HK-2 (cell line): ENCODE data around the gene KHDC3L.

Experiments used
- DNase-seq: peaks from one replicate; pipeline ENCODE4 v3.0.0-alpha.2; 2018; ENCODE audit not compliant: unreplicated experiment

Gene KHDC3L, protein sequence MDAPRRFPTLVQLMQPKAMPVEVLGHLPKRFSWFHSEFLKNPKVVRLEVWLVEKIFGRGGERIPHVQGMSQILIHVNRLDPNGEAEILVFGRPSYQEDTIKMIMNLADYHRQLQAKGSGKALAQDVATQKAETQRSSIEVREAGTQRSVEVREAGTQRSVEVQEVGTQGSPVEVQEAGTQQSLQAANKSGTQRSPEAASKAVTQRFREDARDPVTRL

DNA sequence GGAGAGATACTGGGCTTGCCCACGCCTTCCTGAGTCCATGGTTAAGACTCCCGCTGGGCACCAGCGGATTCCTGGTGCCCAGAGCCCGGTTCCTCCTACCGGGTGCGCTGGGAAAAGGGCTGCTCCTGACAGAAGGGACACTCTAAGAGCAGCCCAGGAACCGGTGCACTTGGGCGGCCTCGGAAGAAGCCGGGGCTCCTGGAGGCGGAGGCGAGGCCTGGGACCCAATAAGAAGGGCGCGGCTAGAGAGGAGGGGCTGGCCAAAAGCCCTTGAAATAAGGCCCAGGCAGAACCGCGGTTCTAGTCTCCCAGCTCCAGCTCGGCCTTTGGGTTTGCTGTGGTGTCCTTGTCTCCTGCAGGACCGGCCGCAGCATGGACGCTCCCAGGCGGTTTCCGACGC lies at the start of gene KHDC3L:
KHDC3L (plus strand) TSS at position 301 of the 400 bp plus-strand sequence; CDS start at position 373, 72 bp downstream.
- DNase-seq: no peak

DNA sequence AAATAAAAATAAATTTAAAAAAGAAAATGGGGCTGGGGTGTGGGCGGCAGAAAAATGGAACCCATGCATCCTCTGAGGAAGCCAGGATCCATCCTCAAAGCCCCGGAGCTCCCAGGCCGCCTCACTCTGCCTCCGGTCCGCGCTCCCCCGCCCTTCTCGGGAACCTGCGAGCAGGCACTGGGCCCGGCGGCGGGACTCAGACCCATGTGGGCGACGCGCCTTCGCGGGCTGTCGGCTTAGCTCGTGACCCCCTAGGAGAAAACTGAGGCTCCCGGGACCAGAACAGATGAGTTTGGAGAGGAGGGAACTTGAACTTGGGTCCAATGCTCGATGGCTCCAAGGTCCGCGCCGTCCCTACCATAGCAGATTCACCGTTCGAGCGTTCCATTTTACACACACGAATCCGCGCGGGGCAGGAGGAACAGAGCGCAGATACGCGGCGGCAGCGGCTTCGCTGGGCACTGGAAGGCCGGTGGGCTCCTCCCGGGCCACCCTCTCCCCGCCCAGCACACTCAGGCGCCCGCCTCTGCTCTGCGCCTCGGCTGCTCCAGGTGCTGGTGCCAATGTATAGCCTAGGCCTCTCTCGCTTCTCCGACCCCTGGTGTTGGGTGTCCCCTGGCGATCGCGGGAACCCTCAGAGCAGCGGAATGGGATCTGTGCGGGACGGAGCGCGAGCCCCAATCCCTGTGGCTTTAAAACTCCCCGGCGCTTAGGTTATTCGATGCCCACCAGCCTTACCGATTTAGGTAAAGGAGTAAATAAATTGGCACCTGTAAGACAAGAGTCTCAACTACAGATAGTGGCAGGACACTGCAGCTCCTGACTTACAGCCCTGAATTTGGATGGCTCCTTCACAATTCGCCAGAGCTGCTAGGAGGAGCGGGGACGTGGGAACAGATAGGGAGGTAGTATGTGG lies 47.6 kb upstream of the KHDC3L start:
- DNase-seq: no peak

DNA sequence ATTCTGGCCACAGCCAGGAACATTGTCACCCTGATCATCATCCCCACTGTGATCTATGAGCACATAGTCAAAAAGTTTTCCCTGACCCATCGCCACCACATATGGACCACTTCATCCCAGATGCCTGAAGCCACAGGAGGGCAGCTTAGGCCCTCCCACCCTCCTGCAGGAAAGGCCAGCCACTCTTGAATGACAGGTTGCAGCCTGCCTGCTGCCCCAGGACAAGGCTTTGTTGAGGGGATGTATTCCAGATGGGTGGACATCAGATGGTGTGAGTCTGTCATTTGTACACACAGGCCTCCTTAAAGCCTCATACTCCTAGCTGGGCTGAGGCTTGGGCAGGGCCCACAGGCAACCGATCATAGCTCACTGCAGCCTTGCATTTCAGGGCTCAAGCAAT lies 39.1 kb upstream of the KHDC3L start:
- DNase-seq: no peak

DNA sequence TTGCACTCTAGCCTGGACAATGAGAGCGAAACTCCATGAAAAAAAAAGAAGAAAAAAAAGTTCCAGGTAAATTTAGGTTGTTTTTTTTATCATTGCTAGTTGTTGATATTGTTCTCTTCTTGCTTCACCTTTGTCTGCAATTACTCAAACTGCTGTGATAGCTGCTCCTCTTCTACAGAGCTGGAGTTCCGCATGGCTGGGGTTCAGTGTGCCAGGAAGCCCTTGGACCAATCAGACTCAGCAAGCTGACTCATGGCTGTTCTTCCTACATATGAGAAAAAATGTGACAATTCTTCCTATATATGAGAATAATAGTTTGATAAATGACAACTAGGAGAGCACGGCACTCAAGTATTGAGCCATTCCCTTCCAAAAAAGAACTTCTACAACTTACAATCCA lies 36.8 kb upstream of the KHDC3L start:
- DNase-seq: peak; percentile 46

DNA sequence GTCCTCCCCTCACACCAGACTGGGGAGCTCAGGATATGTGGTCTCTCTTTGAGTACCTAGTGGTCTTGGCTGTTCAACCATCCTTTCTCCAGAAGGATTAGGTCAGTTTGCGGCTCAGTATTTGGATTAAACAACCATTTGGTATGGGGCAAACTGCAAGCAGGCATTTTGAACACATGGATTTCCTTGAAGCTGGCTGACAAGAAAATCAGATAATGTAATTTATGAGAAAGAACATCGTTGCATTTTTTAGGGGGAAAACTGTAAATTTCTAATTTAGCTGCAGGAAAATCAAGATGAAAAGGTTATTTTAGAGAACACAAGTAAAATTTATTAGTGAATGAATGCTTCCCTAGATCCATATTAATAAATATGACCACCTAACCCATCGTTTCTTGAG lies 33.7 kb upstream of the KHDC3L start:
- DNase-seq: no peak

DNA sequence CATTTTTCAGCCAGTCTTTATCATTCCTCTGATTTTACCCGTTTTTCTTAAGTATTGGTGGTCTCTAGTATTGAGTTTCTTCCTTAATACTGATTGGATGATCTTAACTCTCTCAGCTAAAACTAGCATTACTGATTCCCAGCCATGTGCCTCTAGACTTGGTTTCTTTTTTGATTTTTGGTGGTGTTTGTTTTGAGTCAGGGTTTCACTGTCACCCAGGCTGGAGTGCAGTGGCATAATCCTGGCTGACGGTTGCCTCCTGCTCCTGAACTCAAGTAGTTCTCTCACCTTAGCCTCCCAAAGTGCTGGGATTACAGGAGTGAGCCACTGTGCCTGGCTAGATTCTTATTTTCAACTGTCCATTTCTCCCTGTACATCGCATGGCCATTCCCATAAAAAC lies 33.3 kb upstream of the KHDC3L start:
- DNase-seq: no peak

DNA sequence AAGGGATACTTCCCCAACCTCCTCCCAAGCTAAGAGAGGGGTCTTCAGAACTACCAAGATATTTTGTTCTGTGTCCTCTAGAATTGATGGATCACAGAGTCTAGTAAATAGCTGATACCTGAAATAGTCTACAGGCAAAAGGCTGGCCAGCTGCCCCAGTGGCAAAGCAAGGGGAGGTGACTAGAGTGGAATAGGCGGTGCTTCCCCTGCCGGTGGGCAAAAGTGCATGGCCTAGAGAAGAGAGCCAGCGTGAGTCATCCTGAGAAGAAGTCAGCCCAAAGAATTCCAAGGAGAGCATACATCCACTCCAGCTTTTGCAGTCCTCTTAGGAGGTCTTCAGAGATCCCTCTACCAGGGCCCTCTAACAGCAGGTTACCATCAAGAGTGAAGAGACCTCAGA lies 23.1 kb upstream of the KHDC3L start:
- peak; percentile 11 for DNase-seq

DNA sequence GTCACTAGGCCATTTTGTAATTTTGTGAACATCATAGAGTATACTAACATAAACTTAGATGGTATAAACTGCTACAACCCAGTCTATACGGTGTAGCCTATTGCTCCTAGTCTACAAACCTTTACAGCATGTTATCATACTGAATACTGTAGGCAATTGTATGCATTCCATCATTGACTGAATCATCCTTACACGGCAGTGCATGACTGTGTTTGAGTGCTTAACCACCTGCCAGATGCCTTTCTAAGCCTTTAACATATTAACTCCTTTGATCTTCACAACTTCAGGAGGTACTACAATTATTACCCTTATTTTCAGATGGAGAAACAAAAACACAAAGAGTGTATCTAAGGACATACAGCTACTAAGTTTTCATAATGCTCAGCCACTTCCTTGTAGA lies 22.4 kb upstream of the KHDC3L start:
- no peak for DNase-seq

DNA sequence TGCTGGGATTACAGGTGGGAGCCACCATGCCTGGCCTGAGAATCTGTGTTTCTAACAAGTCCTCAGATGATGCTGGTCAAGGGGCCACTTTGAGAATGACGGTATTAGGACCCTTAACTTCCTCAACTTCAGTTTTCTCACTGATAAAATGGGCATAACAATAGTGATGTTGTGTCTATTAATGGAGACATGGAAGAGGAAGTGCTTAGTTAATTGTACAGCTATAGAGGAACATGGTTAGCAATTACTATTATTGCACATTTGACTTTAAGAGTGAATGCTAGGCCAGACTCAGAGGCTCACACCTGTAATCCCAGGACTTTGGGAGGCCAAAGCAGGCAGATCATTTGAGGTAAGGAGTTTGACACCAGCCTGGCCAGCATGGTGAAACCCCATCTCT lies 21.1 kb upstream of the KHDC3L start:
- DNase-seq: no peak

DNA sequence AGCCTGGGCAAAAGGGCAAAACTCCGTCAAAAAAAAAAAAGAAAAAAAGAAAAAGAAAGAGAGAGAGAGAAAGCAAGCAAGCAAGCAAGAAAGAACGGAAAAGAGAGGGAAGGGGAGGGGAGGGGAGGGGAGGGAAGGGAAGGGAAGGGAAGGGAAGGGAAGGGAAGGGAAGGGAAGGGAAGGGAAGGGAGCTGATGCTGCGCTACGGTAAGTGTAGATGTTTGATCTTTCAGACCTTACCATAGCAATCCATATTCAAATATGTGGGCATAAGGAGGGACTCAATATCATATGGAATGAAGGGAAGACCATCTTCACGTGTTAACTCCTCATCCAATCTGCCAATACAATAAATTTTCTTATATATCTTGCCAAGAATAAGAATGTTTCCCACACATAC lies 20.3 kb upstream of the KHDC3L start:
- no peak for DNase-seq

DNA sequence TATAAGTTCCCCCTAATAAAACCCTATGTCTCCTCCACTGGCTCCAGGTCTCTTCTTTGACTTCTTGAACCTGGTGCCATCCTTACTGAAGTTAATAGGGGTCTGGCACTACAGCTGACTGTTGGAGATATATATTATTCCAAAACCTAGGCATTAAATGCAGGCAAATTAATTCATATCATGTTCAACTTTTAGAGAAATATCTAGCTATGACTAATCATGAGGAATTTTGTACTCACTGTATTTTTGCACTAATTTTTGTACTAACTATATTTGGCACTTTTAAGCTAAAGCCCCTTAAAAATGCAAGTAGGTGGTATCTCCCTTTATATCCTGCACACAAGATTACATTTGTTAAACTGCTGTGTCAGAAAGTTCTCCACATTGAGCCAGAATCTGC lies 19.3 kb upstream of the KHDC3L start:
- no peak for DNase-seq

DNA sequence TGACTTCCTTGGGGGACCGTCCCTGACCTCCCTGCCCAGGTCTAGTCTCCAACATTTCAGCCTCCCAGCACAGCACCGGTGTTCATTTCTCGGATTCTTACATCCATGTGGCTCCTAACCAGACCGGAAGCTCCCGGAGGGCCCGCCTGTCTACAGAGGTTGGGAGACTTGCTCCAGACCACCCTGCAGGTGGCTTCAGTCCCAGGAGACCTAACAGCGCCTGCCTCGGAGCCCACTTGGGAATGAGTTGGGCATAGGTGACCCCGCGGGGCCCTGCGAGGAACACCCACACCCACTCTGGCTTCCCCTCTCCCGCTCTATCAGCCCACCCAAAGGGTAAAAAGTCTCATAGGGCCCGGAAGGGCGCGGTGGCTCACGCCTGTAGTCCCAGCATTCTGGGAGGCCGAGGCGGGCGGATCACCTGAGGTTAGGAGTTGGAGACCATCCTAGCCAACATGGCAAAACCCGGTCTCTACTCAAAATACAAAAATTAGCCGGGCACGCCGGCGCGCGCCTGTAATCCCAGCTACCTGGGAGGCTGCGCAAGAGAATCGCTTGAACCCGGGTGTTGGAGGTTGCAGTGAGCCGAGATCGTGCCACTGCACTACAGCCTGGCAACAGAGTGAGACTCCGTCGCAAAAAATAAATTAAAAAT lies 13.8 kb upstream of the KHDC3L start:
- DNase-seq: no peak

DNA sequence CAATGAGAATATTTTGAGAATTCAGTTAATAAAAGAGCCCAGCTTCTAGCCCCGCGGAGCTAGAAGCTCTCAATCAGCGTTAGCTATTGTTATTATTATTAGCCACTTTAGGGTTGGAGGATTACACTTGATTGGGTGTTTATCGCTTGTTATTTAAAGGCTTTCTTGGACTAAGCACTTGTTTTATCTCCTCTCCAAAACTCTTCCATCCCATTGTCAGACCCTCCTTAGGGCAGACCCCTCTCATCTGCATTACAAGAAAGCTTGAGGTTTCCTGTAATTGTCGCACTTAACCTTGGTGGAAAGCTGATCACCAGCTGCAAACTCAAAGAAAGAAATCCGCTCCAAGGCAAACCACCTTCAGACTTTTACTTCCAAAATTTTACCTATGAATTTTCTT lies 13.1 kb upstream of the KHDC3L start:
- no peak for DNase-seq

DNA sequence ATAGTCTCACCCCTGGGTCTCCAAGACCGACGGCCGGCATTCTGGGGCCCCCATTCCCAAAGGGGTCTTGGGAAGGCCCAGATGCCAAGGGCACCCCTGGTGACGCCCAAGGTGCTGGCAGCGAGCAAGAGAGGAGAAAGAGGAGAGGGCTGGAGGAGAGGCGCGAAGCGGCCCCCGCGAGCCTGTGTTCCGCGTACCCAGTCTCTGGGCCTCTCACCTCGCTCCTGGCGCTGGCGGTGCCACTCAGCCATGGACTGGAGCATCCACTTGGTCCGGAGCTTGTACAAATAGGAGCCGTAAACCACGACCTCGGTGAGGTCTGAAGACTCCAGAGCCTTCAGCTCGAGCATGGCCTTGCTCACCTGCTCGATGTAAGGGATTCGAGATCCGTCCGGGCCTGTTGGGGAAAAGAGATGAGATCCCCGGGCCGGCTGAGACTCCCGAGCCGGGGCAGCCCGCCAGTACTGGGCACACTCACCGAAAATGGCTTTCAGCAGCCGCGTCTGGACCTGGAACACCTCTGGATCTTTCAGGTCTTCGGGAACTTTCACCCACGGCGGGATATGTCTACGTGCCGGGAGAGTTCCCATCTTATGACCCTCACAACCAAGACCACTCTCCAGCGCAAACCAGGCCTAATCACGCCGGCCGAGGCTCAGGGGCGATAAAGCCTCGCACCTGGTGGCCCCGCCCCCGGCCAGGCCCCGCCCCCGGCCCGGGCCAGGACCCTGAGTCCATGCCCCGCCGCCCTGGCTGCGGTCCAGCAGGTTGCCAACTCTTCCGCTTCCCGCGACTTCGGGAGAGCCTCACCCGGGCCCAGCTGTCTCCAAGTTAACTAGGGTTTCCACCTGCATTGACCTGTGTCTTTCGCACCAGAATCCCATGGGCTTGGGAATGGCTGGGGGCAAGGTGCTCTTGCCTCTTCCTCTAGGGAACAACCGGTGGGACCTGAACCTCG lies 8.5 kb upstream of the KHDC3L start, which contains the start of gene DPPA5:
DPPA5 (minus strand) TSS at position 641 of the 958 bp plus-strand sequence; CDS start at position 590, 51 bp downstream.
- no peak for DNase-seq

DNA sequence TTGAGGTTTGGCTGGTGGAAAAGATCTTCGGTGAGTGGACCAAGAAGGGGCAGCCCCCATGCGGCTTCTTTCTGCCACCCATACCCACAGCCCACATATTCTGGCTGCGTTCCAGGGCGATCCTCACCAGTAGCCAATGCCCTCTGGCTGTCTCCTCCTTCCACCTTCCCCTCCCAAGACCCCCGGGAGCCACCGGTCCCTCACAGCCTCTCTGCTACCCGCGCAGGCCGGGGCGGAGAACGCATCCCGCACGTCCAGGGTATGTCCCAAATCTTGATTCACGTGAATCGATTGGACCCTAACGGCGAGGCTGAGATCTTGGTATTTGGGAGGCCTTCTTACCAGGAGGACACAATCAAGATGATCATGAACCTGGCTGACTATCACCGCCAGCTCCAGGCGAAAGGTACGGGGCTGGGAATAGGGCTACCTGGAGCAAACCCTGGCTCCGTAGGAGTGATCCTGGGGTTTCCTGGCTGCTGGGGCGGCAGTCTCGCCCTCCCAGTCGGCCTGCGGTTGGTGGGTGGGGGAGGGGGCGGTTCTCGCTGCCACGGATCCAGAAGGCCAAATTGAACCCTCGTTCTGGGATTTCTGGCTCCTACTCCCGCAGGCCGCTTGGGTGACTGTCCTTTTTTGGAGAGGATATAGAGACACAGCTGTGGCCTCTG lies 545 bp downstream of the KHDC3L start:
- no peak for DNase-seq

DNA sequence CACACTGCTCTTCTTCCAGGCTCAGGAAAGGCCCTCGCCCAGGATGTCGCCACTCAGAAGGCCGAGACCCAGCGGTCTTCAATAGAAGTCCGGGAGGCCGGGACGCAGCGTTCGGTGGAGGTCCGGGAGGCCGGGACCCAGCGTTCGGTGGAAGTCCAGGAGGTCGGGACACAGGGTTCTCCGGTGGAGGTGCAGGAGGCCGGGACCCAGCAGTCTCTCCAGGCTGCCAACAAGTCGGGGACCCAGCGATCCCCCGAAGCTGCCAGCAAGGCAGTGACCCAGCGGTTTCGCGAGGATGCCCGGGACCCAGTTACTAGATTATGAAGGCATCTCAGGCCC lies 1.0 kb downstream of the KHDC3L start:
- DNase-seq: no peak

DNA sequence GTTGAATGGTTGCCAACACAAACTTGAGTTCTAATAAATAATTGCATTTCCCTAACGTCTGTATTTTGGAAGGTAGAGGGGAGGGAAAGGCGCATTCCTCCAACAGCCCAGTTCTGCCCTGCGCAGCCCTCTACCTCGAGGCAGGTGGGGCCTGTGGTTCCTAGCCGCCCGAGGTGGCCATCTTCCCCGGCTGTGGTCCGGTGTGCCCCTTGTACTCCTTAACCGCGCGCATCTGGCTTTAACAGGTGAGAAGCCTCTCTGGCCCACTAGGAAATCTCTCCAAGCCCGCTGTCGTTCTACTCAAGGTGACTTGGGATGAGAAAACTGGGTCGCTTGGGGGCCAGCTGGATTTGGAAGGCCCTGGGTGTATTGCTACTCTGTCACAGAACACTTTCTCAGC lies 1.7 kb downstream of the KHDC3L start:
- no peak for DNase-seq

DNA sequence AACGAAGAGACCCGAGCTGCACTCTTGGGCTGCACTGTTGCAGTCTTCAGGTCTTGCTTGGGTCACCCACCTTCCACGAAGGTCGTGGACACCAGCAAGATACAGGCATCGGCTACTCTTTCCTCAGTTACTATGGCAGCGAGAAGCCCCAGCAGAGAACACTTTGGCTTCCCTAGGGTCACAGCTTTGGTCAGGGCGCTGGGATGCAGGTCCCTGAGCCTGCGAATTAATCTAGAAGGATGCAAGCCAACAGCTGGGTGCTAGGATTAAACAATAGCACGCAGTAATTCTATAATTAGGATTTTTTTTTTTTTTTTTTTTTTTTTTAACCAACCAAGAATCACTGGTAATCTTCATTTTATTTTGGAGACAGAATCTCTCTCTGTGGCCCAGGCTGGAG lies 2.1 kb downstream of the KHDC3L start:
- DNase-seq: no peak

DNA sequence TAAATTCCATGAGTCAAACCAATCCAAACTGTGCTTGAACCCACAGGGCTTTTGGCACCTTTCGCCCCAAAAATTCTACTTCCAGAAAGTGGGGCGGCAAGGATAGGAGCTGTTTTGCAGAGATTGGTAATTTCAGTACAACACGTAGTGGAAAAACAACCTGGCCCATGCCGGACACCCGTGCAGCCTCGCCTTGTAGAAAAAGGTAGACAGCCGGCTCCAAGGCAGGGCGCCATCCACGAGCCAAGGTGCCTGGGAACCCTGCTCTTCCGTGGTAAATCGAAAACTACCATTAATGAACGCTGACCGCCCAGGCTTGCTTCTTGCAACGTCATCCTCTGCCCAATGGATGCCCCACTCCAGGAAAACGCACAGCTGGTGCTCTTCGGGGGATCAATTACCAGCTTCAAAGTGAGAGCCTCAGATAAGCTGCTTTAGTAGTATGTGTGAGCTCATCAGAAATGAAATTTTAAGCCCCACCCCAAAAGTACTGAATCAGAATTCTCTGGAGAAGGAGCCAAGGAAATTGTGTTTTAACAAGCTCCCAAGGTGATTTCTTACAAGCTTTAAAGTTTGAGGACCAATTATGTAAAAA lies 5.4 kb downstream of the KHDC3L start:
- no peak for DNase-seq

DNA sequence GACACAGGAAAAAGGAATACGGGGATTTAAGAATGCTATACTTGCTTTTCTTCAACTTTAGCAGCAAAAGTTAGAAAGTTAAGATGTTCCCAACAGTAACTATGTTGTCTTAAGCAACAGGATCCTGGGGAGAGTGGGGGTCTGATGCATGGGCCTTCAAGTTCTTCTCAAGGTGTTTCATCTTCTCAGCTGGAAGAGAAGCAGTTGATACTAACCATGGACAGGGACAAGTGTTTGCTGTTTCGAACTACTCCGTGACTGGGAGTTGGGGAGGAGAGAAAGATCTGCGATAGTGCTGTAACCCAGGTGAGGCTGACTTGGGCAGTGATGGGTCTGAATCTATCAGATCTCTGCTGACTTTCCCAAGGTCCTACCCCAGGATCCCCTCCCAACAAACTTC lies 6.2 kb downstream of the KHDC3L start:
- DNase-seq: no peak

DNA sequence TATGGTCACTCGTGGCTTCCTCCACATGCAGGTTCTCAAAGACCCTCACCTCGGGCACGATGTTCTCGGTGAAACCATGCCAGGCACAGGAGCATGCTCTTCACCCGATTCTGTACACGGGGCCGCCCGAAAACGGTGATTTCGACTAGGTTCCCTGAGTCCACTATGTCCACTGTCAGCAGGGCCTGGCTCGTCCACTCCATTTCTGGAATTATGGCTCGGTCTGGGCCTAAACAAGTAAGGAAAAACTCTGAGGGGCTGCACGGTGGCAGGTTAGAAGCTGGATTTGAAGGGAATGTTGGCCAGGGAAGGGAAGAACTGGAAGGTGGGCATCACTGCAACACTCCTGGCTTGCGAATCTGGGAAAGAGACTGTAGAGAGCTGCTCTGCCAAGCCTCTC lies 6.7 kb downstream of the KHDC3L start:
- DNase-seq: no peak
